CD4-positive, alpha-beta T cell treated with Interleukin-15 for 1 hour (primary cell): Measurements from ENCODE around the gene EIF3D.
"Not testable (repeated sequence)": the region's sequence is repeated elsewhere in the genome, so short reads cannot be mapped to it uniquely, and the experiment has no call there.

ENCODE experiments used
- DNase-seq: peaks from one replicate; pipeline ENCODE4 v3.0.0-alpha.2; 2020

EIF3D gene

DNA sequence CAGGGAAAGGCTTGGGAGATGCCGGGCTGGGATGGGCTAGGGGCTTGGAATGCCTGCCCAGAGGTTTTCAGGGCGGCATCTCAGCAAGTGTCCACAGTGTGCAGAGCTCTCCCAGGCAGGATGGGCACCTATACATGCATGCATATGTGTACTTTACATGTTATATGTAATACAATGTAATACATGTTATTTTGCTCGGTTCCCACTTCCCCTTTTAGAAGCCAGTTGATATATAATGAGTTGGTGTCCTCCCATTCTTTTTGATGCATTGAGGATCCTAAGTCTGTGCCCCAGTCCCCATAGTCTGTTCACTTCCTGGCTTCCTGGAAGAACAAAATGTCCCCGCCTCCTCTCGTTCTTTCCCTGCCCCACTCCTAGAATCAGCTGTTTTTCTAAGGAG lies 20.1 kb upstream of the EIF3D start:
- DNase-seq, result no peak

DNA sequence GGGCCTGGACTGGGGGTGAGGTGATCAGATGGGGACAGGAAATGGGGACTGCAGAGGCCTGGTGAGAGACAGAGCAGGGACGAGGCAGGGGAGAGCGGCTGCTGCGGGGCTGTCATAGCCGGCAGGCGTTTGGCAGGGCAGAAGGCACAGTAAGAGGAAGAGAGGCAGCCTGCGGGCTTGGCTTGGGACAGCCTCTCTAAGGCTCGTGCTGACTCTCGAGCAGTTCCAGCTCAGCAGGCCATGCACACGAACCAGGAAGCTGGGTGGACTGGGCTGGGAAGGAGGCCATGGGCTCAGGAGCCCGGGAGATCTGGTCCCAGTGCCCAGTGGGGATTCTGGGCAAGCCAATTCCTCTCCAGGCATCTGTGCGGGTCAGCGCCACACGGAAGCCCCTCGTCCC lies 19.6 kb upstream of the EIF3D start:
- no peak for DNase-seq

DNA sequence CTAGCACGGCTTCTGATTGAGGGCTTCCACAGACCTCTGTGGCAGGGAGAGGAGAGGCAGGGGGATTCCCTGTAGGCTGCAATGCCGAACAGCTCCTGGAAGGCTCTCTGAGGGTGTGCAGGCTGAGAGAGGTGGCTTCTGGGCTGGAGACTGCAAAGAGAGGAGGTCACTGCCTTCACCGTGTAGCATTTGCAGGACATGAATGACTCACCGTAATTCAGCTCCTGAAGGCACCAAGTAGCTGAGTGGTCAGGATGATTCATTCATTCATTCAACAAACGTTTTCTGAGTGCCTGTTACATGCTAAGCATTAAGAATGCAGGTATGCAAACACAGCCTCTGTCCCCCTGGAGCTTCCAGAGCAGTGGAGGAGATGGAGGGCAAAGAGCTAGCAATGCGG lies 18.0 kb upstream of the EIF3D start:
- DNase-seq, result no peak

DNA sequence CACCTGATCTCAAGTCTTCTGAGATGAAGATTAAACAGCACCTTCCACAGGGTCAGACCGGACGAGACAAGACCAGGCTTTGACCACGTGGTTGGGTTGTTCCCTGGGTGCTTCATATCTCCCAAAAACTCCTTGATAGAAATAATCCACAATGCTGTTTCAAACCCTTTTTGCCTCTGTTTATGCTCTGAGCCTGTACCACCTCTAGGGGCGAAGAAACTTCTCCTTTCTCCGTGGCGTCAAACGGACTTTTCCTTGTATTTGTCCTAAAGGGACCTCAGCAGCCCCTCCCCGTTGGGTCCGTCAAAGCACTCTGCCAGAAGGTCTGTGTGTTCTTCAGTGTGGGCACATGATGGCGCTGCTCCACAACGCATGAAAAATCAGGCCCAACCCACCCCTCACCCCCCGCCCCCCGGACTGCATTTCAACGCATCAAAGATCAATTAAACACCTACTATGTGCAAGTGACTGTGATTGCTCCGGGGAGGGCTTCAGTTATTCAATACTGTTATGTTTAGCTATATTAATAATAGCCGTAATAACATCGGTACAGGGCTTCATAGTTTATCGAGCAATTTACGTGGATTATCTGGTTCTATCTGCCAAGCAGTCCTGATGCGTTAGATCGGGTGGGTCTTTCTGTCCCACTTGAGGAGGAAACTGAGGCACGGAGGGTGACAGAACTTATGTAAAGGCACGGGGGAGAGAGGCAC lies 17.3 kb upstream of the EIF3D start:
- peak; percentile 37 for DNase-seq

DNA sequence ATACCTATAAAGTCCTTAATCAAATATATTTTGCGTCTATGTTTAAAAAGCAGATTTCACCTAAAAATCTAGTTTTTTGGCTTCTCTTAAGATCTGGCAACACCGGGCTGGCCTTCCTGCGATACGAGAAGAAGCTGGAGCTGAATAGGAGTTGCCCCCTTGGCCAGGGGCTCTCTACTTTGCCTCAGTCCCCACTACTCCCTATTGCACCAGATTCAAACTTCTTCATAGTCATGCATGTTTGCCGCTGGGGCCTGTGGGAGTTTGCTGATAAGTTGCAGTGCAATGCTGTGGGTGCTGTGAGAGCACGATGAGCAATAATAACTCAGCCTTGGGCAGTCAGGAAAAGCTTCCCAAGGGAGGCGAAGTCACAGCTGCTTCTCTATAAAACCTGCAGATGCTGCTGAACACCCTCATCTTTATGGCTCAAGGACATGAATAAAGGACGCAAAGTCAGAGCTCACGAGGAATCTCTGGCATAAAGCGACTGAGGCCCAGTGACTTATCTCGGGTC lies 15.2 kb upstream of the EIF3D start:
- no peak for DNase-seq

DNA sequence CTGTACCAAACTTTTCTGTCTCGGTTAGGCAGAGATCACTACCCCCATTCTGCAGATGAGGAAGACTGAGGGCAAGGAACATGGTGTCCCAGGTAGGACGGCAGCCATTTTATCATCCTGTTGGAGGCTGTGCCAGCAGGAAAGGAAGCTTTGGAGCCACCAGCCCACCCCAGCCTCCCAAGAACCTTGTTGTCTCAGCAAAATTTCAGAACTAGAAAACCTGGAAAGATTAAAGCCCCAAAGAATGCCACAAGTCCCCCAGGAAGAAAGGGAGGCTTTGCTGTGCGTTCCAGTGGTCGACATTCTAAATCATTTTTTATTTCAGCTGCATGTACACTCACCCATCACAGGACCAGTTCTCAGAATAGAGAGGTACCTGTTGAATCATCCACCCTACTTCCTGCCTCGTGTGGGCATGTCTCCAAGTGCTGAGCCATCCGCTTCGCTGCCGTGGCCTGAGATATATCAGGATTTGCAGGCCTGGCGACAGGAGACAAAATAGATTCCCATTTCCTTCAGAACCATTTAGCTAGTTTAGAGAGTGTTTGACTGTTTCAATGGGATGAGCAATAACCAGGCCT lies 13.0 kb upstream of the EIF3D start:
- no peak for DNase-seq

DNA sequence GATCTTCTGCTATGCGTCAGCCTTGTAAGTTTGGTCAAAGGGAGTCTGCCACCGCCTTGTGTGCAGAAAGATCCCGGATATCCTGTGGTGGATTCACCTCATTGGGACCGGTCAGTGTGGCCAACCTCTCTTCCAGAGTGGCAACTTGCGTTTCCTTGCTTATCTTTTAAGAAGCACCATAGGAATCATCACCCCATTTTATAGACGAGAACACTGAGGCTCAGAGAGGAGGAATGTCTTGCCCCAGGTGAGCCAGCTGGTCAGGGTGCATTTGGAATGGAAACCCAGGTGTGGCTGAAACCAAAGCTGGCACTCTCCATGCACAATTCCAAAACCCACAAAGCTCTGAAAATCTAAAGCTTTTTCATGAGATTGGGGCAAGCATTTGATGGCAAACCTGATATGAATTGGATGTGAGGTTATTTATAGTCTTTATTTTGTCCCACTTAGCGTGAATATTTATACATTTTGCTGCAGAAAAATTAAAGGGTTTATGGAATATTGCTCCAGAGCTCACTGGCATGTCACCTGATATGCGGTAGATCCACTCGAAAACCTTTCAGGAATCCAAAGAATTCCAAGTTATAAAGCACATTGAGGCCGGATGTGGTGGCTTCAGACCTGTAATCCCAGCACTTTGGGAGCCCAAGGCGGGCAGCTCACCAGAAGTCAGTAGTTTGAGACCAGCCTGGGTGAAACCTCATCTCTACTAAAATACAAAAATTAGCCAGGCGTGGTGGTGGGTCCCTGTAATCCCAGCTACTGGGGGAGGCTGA lies 12.1 kb upstream of the EIF3D start:
- DNase-seq, result no peak

DNA sequence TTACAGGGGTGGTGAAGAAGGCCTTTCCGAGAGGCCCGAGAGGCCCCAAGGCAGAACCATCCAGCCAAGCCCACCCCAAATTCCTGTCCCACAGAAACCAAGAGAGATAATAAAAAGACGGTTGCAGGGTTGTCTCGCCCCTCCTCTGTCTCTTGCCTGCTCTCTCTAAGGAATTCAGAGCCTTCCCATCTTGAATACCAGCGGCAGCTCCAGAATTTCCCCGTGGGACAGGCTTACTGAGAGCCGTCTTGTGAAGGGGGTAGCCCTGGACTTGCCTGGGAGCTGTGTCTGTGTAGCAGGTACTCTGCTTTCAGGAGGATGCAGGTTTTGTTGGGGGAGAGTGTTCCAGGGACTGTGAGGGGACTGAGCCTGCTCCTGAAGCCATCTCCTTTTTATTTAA lies 9.6 kb upstream of the EIF3D start:
- no peak for DNase-seq

DNA sequence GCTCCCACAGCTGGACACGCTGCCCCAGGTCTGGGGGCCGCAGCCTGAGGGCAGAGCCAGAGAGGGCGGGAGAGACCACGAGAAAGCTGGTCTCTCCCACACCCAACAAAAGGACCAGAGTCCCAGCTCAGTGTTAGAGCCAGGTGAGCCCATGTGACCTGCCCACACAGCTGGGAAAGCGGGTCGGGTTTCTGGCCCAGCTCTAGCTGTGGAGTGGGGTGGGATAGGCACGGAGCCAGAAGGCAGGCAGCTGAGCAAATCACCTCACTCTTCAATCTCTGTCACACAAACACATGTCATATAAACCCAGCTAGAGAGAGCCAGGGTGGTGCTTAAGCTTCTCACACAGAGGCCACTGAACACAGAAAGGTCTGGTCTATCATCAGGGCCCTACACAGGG lies 7.8 kb upstream of the EIF3D start:
- no peak for DNase-seq

DNA sequence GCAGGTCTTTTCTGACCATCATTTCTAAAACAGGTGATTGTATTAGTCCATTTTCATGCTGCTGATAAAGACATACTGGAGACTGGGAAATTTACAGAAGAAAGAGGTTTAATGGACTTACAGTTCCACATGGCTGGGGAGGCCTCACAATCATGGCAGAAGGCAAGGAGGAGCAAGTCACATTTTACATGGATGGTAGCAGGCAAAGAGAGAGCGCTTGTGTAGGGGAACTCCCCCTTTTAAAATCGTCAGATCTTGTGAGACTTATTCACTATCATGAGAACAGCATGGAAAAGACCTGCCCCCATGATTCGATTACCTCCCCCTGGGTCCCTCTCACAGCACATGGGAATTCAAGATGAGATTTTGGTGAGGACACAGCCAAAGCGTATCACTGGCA lies 4.4 kb upstream of the EIF3D start:
- DNase-seq, result not testable (repeated sequence)

DNA sequence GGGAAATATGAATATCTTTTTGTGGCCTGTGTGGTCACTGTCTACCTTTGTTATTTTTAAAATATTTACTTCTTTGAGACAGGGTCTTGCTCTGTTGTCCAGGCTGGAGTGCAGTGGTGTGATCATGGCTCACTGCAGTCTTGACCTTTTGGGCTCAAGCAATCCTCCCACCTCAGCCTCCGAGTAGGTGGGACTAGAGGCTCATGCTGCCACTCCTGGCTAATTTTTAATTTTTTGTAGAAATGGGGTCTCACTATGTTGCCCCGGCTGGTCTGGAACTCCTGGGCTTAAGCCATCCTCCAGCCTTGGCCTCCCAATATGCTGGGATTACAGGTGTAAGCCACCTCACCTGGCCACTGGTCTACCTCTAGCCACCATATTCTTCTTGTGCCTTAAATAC lies 3.5 kb upstream of the EIF3D start:
- no peak for DNase-seq

DNA sequence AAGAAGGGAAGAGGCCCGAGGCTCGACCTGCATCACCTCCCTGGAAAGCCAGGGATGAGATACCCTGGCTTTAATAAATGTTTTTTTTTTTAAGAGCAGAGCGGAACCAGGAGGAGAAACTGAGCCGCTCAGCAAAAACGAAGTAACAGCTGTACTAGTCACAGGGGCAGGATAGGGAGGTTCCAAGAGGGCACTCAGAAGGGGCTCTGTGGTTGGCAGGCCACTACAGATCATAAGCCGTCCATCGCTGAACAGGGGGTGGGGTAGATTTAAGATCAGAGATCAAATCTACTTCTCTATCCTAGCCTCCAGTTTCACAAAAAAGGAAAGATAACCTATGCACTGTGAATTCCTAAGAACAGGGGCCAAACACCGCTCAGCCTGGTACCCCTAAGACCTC lies 625 bp downstream of the EIF3D start:
- DNase-seq, result no peak

DNA sequence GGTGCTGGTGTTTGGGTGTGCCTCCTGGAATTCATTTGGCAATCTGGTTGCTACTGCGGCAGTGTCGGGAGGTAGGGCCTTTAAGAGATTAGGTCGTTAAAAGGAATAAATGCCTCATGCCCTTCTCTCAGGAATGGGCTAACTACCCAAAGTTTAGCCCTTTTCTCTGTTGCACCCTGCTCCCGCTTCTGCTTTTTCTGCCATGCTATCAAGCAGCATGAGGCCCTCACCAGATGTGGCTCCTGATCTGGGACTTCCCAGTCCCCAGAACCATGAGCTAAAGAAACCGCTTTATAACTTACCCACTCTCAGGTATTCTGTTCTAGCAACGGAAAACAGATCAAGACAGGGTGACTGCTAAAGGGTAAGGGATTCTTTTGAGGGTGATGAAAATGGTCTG lies 6.3 kb downstream of the EIF3D start:
- no peak for DNase-seq

DNA sequence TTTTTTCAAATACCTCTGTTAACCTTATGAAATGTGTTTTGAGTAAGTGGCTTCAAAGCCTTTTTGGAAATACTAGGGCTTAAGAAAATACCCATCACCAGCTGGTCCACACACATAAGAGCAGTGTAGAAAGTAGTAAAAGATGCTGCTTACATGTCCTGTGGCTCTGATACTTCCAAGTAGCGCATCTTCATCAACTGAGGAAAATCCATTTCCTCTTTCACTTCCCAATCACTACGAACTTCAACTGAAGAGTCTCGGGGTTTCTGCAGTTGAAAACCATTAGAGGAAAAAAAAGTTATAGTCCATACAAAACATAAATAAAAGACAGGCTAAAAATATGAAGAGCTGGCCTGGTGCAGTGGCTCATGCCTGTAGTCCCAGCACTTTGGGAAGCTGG lies 8.5 kb downstream of the EIF3D start:
- DNase-seq, result no peak

DNA sequence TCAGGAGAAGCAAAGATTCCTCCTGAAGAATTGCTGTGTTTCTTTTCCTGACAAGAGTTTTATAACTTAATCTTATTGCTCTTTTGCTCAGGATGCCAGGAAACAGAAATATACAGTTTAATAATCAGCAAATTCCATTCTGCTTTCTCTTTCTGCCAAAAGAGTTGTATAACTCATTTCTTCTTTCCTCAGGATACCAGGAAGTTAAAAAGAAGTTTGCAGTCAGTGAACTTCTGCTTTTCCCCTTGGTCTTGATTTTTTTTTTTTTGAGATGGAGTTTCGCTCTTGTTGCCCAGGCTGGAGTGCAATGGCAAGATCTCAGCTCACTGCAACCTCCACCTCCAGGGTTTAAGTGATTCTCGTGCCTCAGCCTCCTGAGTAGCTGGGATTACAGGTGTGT lies 9.1 kb downstream of the EIF3D start:
- not testable (repeated sequence) for DNase-seq

DNA sequence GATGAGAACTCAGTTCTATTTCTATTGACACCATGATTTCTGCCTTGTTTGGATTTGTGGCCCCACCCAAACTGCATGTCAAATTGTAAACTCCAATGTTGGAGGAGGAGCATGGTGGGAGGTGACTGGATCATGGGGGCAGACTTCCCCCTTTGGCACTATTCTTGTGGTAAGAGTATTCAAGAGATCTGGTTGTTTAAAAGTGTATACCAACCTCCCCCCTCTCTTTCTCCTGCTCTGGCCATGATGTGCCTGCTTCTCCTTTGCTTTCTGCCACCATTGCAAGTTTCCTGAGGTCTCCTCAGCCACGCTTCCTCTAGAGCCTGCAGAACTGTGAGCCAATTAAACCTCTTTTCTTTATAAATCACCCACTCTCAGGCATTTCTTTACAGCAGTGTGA lies 14.2 kb downstream of the EIF3D start:
- no peak for DNase-seq

DNA sequence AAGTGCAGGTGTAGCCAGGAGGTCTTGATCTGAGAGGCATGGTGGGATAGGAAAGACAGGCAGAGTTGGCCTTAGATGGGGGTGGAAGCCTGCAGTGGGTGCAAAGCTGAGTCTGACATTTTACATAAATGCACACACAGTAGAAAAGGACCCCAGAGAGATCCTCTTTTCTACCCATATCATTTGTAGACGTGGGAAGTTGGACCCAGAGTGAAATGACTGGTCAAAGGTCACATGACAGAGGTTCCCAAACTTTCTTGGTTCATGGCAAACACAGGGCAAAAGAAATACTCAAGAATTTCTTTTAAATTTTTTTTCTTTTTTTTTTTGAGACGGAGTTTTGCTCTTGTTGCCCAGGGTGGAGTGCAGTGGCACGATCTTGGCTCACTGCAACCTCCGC lies 16.0 kb downstream of the EIF3D start:
- no peak for DNase-seq

DNA sequence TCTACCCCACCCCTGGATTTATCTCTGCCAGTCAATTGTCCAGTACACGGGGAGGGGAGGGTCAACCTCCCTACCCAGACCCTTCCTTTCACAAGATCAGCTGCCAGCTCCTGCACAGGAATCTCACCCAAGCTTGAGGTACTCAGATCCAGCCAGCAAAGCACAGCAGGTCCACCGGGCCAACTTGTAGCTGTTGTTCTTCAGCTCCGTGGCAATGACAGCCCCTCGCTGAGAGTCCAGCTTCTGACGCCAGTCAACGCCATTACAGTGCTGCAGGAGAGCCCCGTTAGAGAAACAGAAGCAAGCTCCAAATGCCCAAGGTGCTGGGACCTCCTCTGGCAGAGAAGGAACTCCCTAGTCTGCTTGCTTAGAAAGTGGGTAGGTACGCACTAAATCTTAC lies 16.6 kb downstream of the EIF3D start:
- no peak for DNase-seq

DNA sequence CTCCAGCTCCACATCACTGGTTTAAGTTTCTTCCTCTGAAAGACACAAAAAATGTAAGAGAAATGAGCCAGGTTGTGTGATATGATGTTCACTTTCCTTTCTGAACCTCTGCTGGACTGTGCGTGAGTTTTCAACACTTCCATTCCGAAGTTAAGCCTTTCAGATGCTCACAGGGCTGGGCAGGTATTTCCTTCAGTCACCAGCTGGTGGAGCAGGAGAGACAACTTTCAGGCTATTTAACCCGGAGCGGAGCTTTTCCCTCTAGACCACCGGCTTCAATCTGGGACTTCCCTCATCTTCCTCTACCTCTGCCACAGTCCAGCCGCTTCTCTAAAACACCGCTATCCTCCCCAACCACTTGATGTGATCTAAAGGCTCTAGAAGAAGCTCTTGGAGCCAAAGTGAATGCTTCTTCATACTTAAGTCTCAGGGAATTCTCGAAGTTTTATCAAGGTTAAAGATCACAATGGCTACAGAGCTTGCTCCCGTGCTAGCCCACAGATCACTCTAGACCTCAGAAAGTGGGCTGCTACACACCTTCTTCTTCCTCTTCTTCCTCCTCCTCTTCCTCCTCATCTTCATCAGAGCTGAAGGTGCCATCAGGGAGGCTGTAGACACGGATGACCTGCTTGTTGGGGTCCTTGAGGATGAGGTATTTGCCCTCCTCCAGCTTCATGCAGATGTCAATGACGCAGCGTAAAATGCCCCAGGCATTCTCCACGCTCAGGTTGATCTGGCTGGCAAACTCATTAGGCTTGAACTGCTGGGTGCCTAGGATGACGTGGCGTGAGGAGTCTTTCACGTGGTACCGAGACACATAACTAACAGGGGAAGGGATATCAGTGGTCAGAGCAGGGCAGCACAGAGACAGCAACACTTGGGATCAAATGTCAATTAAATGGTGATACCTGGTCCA lies 17.7 kb downstream of the EIF3D start:
- DNase-seq, result peak; percentile 31

DNA sequence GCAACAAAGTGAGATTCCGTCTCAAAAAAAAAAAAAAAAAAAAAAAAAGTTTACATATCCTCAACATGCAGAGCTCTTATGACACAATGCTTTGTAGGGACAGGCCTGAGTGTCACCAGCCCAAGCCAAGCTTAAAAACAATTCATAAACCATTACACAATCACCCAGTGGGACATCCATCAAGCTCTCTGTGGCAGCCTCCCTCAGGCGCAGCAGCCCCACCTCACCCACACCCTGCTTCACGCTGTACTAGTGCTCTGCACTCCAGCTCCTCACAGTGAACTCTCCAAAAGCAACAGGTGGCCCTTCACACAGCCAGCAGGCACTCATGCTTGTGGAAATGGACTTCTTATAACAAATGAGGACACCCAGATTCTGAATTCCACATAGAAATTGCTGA lies 18.6 kb downstream of the EIF3D start:
- no peak for DNase-seq

DNA sequence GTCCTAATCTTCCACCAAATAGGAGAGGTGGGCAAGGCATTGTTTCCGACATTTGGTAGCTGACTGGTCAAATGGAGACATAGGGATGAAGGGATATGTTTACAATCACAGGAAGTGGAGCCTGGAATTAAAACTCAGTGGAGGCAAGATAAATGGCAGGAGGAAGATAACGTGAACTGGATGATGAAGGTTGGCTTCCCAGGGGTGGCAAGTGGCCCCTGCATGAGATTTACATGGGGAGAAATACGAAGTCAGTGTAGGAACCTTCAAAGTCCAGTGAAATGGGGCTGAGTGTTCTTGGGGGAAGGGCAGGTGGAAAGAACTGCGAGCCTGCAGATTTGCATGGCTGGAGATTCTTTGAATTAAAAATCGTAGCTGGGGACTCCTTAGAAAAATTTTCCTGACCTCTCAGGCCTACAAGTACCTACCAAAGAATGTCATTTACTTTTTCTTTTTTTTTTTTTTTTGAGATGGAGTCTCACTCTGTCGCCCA lies 21.4 kb downstream of the EIF3D start:
- no peak for DNase-seq

DNA sequence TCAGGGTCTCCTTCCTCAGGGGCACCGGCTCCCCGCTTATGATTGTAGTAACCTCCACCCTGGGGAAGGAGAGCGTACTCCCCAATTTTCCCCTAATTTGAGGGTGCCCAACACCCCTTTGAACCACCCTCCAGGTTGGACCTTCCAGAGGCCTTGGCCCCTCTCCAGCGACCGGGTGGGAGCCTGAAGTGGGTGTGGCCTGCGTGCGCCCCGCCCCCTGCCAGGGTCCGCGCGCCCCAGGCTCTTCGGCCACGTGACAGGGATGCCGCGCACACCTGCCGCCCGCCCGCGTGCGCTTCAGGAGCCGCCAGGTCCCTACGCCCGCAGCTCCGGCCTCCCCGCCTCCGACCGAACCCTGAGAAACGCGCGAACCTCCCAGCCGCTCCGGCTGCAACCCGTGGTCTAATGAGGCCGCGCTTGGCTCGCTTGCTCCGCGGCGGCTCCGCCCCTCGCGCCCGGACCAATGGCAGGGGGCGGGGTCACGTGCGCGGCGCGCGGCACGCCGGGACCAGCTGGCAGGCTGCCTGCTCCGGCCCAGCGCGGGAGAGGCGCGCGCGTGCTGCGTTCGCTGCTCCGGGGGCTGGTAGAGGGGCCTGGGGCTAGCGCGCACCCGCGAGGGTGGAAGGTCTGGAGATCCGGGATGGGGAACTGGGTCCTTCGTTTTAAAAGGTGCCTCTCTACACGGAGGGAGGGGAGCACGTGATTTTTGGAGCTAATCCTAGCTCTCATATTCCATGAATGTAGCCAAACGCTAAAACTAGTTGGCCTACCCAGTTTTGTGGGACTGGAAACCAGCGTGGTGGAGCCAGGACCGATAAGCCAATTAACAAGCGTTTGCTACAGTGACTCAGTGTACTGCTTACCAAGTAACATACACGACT lies 22.1 kb downstream of the EIF3D start, which contains the start of gene FOXRED2:
Gene FOXRED2 (minus strand): TSS at position 404 of the 881 bp plus-strand sequence. CDS start 618 bp downstream, outside the sequence.
- peak; percentile 88 for DNase-seq
